Activated T-cell treated with anti-CD3 and anti-CD28 coated beads for 48 hours (primary cell): ENCODE results near the gene DMD.
"Not testable (repeated sequence)": the region's sequence is repeated elsewhere in the genome, so short reads cannot be mapped to it uniquely, and the experiment has no call there.

Source experiments
- DNase-seq: peaks from one replicate; pipeline ENCODE4 v3.0.0-alpha.2; 2020; ENCODE audit warnings: low read depth

DMD gene

DNA sequence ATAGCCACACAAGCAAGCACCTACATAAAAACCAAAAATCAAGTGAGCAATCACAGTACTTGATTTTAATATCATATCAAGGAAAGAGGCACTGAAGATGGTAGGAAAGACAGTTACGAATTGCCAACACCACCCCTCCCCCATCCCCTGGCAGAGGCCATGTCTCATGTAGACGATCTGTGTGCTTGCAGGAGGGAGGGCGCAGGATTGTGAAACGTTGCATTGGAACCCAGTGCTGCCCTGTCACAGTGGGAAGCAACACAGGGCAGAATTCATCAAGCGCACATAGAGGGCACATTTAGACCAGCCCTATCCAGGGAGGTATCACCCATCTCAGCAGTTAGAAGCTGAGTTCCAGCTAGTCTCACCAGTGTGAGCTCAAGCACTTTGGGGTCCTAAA is 359.8 kb downstream of the DMD start:
- no peak for DNase-seq

DNA sequence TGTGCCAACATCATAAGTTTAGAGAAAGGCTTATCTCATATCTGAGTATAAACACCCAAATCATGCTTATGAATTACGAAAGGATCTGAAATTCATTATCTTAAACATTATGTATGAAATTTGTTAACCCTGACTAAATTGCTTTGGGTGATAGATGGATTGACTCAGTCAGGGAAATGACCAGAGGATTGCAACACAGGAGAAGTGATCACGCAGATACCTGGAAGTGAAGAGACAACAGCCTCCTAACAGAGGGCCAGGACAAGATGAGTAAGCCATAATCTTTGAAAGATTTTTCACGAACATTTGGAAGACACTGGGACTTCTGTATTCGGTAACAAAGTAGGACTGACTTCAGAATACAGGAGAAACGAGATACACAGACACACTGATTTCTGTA is 363.4 kb downstream of the DMD start:
- DNase-seq = no peak

DNA sequence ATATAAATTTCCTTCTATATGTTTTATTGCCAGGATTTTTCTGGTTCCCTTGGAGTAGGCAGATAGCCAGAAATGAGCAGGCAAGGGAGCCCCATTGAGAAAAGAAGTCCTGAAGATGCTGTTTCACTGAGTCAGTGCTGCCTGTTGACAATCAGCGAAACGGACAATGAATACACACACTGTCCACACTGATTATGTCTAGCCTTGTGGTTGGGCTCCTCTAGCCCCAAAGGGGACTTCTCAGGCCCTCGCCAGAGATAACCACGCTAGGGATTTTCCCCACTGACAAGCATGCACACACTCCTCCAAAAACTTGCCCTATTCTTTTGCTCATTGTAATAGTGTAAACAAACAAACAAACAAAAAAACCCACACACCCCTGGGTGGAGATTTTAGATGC is 369.3 kb downstream of the DMD start:
- no peak for DNase-seq

DNA sequence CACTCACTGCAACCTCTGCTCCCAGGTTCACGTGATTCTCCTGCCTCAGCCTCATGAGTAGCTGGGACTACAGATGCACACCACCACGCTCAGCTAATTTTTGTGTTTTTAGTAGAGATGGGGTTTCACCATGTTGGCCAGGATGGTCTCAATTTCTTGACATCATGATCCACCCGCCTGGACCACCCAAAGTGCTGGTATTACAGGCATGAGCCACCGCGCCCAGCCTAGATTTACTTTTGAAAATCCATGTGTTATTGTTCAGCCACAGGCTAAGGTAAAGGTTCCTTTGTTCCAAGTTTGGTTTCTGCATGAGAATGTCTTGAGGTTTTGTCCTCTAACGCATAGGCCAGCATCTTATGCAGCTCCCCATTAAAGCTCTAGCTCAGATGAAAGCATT is 371.6 kb downstream of the DMD start:
- no peak for DNase-seq

DNA sequence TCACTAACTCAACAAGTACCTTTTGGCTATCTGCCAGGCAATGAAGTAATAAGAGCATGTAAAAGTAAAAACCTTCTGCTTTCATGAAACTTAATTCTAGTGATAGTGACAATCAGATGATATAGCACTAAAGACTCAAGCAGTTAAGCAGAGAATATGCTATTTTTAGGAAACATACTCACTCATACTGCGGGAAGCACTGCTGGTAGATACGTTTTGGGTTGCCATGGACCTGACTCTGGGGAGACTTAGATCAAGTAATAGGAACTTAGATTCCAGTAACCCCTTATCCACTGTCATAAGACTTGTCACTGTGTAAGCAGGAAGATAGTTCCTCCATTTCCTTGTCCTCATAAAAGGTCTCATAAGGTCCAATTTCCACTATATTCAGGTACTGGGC is 386.3 kb downstream of the DMD start:
- DNase-seq = no peak

DNA sequence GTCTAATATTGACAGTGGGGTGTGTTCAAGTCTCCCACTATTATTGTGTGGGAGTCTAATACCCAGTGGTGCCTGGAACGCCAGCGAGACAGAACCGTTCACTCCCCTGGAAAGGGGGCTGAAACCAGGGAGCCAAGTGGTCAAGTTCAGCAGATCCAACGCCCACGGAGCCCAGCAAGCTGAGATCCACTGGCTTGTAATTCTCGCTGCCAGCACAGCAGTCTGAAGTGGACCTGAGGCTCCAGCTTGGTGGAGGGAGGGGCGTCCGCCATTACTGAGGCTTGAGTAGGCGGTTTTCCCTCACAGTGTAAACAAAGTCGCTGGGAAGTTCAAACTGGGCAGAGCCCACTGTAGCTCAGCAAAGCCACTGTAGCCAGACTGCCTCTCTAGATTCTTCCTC is 407.3 kb downstream of the DMD start:
- no peak for DNase-seq

DNA sequence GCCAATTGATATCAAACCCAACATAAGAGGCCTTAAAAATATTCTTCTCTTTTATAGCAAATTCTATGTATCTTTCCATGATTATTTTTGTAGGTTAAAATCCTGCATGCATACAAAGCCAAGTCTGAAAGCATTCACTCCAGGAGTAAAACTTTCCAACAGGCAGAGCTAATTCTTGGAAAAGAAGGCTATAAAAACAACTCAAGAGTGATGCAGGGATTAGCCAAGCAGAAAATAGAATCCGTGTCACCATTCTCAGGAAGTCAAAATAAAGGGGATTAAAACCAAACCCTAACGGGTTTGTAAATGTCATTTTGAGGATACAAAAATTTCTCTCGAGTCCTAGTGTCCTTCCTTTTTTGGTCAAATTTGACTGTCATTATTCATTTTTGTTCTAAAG is 412.4 kb downstream of the DMD start:
- DNase-seq = no peak

DNA sequence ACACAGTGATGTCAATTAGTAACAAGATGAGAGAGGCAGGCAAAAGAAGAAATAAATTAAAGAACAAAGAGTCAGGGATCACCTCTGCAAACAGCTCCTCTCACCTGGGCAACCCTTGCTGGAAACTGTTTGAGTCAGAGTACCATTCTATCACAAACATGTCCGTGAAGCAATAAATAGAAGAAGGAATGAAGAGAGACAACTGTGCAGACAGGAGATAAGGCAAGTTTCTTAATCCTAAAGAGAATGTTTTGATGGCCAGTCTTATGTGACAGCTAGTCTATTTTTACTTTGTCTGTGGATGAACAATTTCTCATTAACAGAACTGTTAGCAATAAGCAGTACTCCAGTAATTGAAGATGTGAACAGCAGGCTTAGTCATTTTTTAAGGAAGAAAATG is 422.4 kb downstream of the DMD start:
- no peak for DNase-seq

DNA sequence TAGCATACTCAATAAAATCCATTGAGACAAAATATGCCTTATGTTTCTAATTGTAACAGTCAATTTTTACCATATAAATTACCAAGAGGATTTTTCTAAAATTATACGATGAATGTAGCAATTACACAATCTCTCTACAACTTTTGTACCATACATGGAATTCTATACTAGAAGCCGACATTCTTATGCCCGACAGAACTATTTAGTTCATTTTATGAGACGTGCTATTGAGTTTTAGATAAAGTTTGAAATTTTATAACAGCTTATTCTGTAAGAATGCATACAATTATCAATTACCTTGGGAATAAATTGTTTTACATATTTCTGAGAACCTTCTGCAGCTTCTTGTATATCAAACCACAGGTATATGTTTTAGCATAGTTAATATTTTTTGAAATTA is 431.2 kb downstream of the DMD start:
- no peak for DNase-seq

DNA sequence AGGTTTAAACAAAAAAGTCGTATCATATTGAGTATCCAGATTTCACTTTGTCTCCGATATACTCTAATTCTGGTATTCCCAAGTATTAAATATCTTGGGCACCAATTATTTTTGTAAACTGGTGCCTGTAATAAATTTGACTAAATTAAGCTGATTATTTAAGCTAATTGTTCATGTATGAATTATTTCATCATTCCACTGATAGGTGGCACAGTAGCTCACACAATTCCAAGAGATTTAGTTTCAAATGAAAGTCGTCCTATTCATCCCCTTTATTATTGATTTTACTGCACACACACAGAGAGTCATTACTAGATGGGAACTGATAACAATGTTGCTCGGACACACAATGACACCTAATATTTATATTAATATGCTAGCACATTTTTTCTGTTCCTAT is 432.4 kb downstream of the DMD start:
- DNase-seq = no peak

DNA sequence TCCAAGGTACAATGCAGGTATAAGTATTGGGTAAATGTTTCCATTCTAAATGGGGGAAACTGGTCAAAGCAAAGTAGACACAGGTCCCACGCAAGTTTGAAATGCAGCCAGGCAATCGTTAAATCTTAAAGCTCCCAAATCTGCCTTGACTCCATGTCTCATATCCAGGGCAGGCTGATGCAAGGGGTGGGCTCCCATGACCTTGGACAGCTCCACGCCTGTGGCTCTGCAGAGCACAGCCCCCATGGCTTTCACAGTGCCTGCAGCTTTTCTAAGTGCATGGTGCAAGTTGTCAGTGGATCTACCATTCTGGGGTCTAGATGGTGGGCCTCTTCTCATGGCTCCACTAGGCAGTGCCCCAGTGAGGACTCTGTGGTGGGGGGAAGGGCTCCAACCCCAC is 436.4 kb downstream of the DMD start:
- DNase-seq = no peak

DNA sequence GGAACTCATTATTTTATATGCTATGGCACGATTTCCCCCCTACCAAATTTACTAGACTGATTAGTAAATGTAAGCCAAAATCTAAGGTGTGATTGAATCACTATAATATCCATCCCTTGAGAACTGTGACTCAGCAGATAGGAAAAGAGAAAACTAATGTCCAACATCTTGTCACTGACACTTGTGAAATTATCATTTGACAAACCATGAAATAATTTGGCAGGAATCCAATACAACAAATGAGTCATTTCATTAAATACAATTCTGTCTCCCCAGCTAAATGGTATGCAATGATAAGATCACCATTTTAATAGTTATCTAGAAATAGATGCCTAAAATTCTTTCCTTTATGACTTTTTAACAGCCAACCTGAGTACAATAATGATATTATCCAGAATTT is 462.3 kb downstream of the DMD start:
- no peak for DNase-seq

DNA sequence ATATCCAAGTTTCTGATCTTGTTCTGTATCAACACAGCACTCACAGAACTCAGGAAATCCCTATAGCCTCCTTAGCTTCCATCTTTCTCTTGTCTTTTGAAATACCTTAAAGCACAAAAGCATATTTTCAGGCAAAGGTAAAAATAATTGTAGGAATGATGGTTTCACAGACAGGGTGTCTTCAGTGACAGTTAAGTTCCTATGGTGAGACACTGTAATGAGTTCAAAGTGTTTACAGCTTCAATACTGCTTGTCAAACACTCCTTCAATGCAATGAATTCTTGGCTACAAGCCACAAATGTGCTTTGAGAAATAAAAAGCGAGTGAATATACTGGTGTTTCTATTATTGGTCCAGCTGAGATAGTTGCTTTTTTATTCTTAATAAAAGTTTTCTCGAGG is 466.0 kb downstream of the DMD start:
- no peak for DNase-seq

DNA sequence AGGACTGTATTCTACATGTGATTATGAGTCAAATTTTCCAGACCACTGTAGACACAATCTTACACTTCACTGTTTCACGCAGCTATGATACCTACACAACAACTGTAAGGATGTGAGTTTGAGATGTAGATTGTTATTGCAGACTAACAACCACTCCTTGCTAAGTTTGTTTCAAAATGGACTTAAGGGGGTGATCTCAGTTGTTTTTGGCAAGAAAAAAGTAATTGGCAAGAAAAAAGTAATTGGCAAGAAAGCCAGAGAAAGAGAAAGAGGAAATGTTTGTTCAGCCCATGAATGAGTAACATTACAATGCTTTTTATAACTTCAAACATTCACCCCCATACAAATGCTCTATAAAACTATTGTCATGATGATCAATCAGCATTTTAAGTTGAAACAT is 466.4 kb downstream of the DMD start:
- DNase-seq = no peak

DNA sequence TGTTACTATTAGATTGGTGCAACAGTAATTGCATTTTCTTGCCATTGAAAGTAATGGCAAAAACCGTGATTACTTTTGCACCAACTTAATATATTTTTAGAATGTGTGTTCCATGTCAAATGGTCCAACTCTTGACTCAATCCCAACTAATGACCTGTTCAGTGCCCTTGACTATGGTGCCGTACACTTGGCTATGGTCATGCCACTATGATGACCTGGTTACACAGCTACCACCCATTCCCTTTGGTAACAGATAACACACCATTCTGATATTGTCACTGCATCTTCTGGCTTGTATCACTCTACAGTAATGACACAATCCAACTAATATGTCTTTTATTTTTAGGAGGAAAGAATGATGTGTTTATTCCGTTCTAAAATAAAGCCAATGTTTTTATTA is 469.4 kb downstream of the DMD start:
- DNase-seq = no peak

DNA sequence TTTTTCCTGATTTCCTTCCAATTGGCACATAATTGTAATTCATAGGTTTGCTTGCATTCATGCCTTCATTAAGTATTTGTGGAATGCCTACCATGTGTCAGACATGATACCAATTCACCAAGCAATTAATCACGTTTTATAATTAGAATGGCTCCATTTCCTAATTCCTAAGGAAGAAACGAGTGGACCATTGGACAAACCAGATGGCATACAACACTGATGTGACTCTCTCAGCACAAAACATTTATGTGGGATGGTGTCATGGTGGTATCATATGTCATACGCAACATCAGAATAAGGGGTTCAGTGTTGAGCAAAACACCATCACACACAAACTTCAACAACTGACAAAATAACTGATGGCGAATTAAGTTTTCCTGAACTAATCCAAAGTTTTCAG is 502.8 kb downstream of the DMD start:
- no peak for DNase-seq

DNA sequence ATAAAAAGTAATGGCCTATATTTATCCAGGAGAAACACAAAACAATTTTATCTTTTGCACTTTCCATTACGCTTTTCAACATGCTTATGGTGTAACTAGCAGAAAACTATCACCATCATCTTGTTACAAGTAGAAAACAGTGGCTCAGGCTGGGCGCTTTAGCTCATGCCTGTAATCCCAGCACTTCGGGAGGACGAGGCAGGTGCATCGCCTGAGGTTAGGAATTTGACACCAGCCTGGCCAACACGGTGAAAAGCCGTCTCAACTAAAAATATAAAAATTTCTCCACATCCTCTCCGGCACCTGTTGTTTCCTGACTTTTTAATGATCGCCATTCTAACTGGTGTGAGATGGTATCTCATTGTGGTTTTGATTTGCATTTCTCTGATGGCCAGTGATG is 506.0 kb downstream of the DMD start:
- not testable (repeated sequence) for DNase-seq

DNA sequence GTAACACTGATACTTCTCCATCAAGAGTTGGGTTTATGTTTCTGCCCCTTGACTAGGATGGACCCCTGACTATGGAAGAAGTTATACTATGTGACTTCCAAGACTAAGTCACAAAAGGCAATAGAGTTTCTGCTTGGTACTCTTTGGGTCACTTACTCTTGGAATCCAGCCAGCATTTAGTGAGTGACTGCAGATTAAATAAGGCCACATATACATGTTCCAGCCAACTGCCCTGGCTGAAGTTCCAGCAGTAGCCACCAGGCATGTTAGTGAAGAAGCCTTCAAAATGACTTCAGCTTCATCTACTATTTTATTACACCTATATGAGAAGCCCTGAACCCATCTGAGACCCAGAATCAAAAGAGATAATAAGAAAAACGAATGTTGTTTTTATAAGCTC is 524.0 kb downstream of the DMD start:
- no peak for DNase-seq

DNA sequence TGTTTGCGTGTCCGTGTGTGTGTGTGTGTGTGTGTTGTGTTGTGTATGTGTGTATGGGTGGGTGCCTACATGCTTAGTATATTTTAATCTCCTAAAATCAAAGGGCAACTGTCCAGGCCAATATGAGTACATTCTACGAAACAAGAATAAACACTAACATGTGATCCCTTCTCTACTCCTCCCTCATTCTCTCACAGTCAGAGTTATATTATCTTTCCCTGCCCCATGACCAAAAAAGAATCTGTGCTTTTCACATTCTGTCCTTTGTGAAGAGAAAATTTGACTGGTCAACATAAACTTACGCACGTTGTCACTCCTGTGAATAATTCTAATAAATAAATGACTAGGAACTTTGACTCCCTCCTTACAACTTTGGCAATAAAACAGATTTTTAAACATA is 532.9 kb downstream of the DMD start:
- DNase-seq = no peak

DNA sequence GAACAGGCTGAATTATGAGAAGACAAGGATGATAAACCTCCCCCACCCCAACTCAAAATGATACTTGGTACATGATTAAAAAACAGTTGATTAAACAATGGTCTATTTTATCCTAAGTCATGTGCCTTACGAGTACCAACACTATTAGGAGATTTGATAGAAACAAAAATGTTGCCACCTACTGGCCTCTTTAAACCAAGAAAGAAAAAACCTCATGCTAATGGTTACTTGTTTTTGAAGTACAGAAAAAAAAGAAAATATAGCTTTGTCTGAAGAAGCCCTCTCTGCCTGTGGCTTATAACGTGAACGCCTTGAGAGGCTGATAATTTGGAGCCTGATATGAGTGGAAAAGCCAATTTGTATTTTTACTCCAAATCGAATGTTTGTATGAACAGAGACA is 538.2 kb downstream of the DMD start:
- DNase-seq = no peak

DNA sequence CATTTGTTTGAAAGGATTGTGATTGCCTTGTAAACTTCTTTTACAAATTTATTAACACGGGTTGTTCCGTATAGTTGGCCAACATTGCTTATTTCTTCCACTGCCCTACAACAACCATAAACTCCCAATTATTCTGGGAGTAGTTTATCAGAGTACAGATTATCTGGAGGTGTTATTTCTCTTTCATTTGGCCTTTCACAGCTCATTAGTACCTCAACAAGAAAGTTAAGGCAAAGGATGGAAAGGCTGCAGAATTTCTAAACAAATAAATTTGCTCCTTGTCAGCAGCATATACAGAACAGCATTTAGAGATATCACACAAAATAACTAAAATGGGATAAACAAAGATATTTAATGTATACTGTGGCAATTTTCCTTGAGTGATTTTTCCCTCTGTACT is 548.8 kb downstream of the DMD start:
- no peak for DNase-seq

DNA sequence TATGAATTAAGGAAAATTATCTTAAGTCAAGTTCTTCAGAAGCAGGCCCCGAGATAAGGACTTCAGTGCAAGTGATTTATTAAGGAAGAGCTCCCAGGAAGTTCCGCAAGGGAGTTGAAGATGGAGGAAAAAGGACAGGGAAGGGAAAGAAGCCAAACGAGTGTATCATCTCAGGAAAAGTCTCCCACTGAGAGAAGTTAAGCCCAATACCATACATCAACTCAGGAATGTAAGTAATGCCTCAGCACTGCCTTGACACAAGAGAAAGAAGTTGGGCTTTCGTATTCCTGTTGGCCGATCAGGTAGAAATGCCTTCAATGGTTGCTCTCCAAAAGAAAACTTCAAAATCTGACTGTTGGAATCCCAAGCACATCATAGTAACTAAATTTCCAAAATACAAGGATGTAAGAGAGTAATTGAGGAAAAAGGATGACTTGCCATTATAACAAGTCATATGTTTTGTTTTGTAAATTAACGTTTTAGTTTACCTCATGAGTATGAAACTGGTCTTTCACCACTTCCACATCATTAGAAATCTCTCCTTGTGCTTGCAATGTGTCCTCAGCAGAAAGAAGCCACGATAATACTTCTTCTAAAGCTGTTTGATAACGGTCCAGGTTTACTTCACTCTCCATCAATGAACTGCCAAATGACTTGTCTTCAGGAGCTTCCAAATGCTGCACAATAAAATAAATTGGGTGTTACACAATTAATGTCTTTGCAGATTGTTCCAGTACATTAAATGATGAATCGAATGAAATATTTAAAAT is 566.7 kb downstream of the DMD start:
- DNase-seq = no peak

DNA sequence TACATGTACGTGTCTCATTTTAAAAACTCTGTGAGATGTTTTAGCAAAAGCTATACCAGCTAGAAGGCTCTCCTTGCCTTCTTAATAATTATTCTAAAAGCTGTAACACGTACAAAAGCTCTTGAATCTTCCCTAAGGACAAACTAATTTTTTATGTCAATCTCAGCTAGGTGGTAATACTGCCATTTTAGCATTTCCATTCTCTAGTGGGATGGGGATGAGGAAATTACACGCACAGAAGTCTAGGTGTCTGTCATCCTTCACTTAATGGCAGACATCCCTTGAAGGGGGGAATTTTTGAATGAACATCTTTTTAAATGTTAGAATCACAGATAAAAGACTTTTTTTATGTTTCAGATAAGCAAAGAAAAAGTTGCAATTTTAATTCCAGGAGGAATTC is 569.1 kb downstream of the DMD start:
- no peak for DNase-seq

DNA sequence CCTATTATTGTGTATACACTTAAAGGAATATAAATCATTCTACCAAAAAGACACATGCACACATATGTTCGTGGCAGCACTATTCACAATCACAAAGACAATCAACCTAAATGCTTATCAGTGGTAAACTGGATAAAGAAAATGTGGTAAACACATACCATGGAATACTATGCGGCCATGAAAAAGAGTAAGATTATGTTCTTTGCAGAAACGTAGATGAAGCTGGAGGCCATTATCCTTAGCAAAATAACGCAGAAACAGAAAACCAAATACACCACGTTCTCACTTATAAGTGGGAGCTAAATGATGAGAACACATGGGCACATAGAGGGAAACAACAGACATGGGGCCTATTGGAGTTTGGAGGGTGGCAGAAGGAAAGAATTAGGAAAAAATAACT is 593.2 kb downstream of the DMD start:
- DNase-seq = no peak

DNA sequence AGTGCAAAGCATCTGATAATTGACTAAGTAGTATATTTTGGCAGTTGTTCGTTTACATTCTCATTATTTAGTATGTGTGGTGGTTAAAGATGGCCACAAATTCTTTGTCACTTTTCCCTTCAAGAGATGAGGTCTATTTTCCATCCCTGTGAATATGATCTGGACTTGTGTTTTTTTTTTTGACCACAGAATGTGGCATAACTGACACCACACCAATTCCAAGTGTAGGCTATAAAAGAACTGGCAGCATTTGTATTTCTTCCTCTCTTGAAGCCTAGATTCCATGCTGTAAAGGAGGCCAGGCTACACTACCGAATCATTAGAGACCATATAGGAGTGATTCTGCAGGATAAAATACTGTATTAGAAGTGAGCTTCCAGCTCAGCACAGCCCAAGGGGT is 596.6 kb downstream of the DMD start:
- DNase-seq = no peak
